ENCODE data around the gene KIRREL3.
A peak's percentile ranks its signal among the peaks of the same experiment; 100 is the strongest.

Gene KIRREL3

DNA sequence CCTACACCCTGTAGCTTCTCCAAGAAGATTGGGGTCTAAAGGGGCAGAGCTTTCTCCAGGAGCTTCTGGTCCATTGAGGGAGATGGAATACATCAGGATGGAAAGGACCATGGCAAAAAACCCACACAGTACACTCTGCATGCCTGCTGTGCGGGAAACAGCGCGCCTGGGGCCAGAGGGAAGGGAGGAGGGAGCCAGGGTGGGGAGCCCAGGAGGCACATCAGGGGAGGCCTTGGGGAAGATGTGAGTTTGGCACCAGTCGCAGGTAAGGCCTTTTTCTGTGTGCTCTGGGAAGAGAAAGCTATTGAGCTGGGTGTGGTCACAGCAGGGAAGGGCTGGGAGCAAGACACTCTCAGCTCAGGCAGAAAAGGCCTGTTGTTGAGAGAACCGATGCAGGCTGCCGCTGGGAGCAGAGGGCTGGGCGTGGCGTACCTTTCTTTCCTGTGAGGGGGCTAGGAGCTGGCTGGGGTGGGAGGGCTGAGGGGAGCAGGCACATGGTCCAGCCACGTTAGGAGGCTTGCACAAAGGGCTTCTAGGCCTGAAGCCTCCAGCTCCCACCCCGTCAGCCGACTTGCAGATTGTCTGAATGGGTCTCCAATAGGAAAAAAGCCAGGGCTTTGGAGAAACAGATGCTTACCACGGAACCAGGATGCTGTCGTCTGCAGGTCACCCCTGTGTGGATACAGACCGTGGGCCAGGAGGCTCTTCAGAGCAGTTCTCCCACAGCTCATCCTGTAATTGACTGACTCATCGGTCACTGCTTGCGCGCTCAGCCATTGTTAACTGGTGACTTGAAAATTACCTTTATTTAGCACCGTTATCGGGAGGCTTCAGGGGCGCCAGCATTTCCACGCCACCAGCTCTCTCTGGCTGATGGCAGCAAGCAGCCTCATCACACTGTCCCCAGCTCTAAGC lies 407.8 kb downstream of the KIRREL3 start:
- DNase-seq = peak; percentile 78

DNA sequence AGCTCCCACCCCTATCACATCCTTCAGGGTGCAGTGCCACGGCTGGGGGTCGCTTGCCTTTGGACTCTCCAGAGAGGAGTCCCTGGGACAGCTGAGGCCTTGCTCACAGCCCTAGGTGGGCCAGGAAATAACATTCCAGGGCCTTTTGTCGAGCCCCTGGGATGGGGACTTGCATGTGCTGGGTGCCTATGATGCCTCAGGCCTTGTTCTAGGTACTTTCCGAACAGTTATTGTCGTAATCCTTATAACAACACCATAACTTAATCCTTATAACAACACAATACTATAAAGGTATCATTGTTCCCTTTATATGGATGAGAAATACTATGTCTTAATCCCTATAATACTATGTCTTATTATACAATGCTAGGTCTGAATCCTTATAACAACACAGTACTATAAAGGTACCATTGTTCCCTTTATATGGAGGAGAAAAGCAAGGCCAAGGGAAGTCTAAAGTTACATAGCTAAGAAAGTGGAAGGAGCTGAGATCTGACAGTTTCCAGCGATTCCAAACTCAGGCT lies 408.5 kb downstream of the KIRREL3 start:
- no peak for DNase-seq

DNA sequence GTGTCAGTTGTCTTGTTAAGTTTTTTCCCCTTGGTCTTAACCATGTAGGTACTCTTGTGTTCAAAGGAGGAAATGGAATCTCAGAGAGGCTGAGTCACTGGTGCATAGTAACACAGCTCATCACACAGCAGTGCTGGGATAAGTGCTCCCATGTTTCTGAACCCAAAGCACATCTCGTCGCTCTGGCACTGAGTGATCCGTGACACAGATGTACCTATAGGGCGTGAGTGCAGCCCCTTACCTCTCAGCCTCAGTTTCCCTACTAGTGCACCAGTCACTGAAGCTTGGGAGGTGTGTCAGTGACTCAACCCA lies 411.1 kb downstream of the KIRREL3 start:
- no peak for DNase-seq

DNA sequence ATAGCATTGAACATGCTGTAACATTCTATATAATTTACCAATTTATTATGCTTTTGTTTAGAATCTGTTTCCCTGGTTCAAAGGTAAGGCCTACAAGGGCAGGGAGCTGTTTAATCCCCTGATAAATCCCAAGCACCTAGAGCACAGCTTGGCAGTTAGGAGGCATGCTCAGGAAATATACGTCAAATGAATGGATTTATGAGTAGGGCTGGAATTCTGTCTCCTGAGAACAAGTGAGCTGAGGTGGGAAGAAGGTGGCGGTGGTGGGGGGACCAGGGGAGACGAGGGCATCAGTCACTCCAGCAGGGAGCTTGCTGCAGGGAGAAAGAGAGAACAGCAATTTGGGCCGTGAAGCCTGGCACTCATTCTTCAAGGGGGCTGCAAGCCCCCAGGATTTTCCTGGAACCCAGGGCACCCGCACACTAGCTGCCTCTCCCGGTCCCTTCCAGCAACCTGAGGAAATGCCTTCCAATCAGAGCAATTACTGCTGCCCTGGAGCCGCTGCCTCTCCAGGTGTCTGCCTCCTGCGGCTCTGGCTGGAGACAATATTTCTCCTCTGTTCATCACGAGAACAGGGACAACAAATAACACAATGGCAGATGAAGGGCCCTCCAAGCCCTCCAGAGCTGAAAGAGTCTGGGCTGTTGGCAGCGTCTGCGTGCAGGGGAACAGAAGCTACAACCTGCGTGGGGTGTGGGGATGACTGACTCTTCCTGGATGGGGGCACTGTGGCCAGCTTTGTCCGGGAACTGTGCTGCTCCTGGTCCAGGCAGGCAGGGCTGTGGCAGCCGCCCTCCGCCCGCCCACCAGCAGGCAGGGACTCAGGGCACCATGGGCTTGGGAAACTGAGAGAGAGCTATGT lies 411.7 kb downstream of the KIRREL3 start:
- peak; percentile 81 for DNase-seq

DNA sequence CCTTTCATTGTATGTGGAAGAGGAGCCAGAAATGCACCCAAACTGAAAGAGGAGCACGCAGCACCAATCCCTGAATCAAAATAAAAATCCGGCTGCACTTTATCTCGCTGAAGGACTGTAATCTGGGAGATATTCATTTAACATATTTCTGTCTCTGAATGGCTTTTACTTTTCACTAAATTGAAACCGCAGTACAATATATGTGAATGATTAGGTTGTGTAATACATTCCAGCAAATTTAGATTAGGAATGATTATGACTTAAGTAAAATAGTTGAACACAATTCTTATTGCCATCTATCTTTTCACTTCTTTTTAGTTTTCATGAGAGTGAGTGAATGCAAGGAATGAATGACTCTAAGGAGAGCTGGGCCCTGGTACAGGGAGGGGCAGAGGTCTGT lies 413.0 kb downstream of the KIRREL3 start:
- DNase-seq = no peak

DNA sequence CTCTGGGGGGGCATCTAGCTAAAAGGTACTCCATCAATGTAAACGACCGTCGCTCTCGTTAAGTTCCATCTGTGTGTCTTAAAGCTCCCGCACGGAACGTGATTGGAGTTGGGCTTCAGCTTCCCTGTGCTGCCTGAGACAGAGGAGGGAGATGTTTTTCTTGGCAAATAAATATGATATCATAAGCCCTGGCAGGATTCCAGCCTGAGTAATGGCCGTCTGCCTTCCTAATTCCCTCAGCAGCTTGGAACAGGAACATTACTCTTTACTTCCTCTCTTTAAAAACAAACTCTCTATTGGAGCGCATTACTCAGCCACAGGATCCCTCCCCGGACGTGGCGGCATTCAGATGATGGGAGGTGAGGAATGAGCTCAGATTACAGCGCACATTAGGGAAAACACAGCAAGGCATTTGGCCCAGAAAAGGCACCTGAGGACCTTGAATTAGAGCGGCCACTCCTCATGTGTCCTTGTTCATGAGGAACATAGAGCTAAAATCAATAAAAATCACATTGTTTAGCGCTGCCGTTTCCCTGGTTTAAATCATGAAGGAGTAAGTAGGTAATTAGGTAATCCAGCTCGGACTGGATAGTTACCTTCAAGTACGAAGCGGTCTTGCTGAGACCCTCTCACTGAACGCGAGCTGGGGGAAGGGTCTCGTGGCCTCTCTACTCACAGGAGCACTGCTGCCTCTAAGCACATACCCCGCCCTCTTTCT lies 414.6 kb downstream of the KIRREL3 start:
- DNase-seq = peak; percentile 75

DNA sequence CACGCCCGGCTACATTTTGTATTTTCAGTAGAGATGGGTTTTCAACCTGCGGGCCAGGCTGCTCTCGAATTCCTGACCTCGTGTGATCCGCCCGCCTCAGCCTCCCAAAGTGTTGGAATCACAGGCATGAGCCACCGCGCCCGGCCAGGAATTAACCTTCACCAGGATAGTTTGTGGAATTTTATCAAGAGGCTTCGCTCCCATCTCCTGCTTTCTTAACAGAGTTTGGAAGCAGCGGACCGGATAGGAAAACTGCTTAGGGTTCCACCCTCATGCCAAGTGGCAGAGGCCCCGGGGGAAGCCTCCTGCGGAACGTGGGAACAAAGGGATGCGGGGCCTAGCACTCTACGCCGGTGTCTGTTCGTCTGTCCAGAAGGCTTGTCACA lies 415.2 kb downstream of the KIRREL3 start:
- DNase-seq = no peak

DNA sequence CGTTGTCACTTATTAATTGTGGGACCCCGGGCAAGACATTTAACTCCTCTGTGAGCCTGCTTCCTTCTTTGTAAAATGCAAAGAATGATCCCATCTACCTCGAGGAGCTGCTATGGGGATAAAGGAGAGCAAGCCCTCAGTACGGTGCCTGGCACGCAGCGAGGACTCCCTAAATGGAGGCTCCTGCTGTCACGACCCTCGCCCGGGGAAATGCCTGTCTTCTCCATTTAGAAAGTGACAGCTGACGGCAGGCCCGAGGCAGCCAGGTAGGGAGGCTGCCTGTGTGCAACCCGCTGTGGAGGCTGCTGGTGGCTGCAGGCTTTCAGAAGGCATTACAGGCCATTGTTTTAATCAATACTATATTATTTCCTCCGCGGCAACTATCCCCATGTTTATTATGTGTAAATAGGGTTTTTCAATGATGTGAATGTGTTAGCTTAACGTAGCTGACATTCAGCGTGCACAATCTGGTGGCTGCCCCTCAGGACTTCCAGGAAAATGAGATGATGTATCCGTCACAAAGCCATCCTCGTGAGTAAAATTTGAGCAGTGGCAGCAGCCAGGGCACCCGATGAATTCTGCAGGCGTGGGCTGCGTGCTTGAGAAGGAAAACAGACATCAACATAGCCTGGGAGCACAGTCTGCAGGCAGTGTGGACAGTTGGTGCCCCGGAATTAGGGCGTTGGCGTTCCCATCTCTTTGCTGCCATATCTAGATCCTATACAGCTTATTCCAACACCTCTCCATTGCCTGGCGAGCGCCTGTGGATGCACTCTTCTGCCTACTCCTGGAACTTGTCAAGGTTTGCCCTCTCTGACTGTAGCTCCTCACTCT lies 416.8 kb downstream of the KIRREL3 start:
- DNase-seq = no peak

DNA sequence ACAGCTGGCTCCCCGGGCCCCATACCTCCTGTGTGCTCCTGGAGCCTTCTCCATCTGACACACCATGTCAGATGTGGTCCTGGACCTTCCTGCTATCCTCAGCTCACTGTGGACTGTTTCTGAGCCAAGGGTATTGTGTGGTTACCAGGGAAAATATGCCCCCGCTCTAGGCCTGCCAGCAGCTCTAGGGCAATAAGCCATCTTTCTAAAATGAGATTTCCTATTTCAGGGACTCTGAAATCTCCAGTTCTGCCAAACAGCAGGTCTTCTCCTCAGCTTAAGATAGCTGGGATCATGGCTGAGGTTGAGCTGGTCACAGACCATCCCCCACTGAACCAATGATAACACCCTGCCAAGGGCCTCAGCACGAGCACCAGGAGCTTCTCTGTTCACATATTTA lies 417.5 kb downstream of the KIRREL3 start:
- no peak for DNase-seq

DNA sequence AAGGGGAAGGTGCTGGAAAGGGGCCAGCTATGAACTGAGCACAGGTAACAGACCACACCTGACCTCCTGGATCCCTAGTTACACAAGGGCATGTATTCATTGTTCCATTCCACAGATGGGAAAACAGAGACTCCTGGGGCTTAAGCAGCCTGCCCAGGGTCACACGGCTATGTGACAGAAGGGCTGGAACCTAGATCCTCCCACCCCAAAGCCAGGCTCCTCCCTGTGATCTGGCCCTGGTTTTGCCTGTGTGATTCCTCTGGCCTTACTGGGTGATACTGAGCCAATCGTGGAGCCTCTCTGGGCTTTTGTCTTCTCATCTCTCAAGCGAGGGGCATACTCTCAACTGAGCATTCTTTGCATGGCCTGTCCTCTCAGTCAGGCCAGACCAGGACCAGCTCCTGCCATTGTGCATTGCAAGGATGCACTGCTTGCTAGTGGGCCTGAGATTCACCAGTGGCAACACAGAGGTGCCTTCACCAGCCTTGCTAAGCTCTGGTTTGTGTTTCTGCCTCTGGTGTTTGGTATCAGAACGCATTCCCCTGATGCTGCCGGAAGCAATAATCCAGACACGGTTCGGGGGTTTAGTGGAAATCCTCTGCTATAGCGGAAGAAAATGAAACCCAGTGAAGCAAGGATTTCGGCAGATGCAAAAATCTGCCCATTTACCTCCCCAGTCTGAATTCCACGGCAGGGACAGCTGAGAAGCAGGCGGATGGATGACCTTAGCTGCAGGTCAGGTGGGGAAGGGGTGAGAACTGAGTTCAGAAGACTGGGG lies 418.5 kb downstream of the KIRREL3 start:
- no peak for DNase-seq

DNA sequence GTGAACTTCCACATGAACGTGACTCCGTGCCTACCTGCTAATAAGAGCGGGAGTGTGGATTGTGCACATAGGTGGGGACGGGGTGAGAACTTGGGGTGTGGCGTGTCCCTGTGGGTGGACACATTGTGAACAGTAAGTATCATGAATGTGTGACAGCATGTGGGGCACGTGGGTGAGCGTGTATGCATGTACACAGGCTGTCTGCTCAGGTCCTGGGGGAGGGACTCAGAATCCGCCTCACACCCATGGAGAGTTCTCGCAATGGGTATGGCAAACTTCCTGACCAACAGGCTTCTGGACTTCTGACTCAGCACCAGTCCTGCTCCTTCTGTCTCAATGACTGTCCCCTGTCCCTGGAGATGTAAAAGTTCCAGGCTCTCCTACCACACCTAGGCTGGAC lies 422.1 kb downstream of the KIRREL3 start:
- DNase-seq = no peak

DNA sequence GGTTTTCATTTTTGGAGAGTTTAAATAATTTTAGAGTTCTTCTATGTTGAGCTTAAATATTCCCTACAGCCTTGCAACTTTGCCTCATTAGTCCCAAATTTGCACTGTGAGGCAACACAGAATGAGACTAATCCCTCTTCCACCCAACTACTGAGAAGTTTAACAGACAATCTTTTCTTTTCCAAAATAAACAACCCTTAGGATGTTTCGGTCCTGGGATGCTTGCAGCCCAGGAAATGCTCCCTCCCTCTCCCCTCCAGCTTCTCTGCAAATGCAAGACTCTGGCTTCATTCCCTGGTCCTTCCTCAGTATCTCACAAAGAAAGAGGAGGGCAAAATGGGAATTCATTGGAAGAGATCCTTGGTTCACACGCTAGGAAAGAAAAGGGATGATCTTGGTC lies 422.5 kb downstream of the KIRREL3 start:
- DNase-seq = no peak

DNA sequence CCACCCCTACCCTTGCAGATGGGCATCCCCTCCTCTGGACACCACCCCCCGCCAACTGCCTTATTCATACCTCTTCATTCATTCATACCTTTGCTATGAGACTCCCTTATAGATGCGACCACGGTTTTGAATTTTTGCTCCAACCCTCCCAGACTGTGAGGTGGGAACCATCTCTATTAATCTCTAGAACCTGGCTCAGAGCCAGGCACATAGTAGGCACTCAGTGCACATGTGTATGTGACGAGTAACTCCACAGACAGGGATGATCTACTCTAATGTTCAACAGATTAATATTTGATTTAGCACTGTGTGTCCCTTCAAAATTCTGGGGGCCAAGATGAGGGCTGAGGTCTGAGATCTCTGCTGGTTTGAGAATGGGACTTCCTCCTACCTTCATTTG lies 424.7 kb downstream of the KIRREL3 start:
- no peak for DNase-seq

DNA sequence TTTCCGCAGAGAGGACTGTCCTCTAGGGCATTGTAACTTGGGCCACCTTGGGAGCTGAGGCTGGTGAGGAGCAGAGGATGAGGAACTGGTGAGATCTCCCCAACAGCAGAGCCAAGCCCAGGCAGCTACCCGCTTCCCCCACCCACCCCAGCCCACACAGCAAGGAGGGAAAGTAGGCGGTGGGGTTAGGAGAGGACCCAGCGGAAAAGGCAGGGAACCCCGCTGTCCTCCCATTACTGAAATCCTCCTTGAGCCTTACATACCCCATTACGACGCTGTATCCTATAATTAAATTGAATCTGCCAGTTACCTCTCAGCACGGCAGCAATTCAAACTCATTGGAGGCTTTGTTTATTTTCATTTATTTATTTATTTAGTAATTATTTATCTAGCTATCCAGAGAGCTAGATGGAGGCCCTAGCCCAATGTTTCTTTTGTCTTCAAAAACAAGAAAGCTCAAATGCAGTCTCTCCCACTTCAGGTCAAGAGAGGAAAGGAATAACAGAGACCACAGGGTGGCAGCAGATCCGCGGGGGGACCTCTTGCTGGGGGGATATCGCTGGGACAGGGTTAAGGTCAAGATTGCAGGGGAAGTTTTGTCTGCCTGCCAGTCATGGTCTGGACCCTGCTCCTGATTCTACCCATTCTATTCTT lies 427.1 kb downstream of the KIRREL3 start:
- no peak for DNase-seq

DNA sequence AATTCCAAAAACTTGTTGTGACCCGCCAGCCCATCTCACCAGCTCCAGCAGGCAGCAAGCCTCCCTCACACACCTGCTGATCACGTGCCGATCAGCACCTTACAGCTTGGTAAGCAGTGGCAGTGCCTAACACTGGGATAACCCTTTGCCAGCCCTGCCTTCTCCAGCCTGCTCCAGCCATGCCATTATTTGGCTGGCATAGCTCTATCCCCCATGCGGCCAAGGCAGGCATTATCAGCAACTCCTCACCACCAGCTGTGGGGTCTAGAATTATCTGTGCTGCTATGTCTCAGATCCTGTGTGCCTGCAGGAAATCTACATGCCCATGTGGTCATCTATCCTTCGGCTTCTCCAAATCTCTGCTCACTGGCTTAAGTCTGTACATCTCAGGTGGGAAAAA lies 430.1 kb downstream of the KIRREL3 start:
- DNase-seq = no peak

DNA sequence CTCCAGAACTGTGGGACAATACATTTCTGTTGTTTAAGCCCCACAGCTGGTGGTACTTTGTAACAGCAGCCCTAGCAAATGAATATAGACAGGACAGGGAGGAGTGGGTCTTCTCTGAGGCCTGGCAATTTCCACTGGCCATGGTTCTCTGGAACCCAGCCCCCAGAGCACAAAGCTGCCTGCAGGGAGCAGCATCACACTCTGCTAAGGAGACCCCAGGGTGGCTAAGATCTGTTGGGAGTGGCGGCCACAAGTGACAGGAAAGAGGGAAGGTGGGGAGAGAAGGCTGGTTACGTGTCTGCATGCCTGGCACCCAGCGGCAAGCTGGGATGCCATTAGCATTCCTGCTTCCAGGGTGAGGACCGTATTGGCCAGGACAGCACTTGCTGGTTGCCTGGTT lies 433.2 kb downstream of the KIRREL3 start:
- DNase-seq = no peak

DNA sequence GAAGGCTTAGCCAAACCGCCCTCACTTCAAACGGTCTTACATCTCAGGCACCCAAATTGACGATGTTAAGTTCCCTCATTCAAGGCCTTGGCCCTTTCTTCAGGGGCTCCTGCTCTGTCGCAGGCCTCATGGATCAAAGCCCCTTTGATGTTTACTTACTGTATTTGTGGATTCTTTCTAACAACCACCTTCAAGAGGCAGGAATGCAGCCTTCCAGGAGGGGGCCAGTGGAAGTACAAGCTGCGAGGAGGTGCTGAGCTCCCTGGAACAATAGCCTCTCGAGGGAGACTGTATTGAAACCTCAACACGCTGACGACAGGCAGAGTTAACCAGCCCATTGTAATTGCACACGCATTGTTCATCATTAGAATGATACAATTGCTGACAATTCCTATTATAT lies 436.0 kb downstream of the KIRREL3 start:
- no peak for DNase-seq

DNA sequence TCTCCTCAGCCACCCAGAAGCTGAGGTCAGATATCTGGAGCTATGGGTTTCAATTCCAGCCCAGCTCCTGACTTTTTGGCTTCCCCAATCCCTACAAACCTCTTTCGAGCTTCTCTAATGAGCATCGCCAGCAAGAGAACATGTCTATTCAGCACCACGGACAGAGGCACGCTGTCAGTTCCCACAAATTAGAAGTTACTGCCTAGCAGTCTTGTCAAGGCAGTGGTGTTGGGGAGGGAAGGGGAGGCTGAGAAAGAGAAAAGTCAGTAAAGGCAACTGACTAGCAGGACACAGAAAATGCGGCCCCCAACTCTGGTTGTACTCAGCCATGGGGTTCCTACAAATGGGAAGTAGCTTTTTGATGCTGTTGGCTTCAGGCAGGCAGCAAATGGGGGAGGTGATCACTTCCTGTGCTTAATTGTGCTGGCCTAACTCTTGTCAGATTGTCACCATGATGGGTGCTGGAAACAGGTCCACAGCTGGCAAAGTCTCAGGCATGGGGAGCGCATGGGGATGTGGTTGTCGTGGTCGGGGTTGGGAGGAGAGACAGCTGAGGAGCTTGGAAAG lies 439.2 kb downstream of the KIRREL3 start:
- DNase-seq = no peak

DNA sequence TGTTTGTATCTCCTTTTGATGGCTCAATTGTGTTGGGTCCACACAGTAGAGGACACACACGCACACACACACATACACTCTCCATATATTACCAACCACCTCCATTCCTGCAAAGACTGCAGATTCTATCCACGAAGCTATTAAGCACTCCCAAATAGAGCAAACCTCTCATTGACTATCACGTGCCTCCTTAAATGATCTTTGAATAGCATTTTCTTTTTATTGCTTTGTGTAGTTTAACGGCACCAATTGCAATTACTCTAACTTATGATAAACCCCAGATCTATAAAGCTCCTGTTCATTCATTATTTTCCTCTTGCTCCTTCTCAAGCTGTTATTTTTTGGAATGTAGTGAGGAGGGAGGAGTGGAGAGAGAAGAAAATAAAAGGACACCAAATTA lies 440.3 kb downstream of the KIRREL3 start:
- no peak for DNase-seq

All from NCI-H187 treated with DMSO at 0.1 percent for 48 hours (cell line).